Endothelial cell of umbilical vein (primary cell): ENCODE data around the gene HK1. TPM values are rescaled to one million over a fixed set of nuclear protein-coding genes. Genes with fewer than 3 reads are reported as not detected.
A peak's percentile ranks its signal among the peaks of the same experiment; 100 is the strongest.

Experiments
- BruUV-seq: library from RNA; stranded (reverse); fragments of 400-500 nt; replicated peaks from 2 replicates; lab custom pipeline; 2021; lab: Mats Ljungman, UMichigan
- CTCF ChIA-PET: fragments of 300-600, 350-600 bp; sonication (Branson Sonifier 250); formaldehyde crosslinking; loops from one replicate; lab custom pipeline; 2021; ENCODE audit warnings: antibody characterized with exemption, inconsistent platforms; lab: Charles Lee
- POLR2A ChIA-PET: fragments of 300-600, 350-600 bp; sonication (Branson Sonifier 250); formaldehyde crosslinking; loops from one replicate; lab custom pipeline; 2021; ENCODE audit warnings: antibody characterized with exemption, inconsistent platforms; lab: Charles Lee
- DNase-seq: peaks from one replicate; pipeline ENCODE4 v3.0.0-alpha.2; 2011; ENCODE audit warnings: low read depth, low spot score
- FAIRE-seq: peaks from 2 replicates; lab custom pipeline; 2011; peaks lifted over from hg19 to GRCh38; lab: Jason Lieb, UNC
- H2AFZ ChIP-seq: 2 replicates; pipeline ENCODE4 v1.6.0; 2012; ENCODE audit warnings: low read depth, low read length, control low read depth, inconsistent platforms
- H3K27ac ChIP-seq: 2 replicates; pipeline ENCODE4 v1.5.1; 2011; ENCODE audit warnings: low read depth, mild to moderate bottlenecking, control low read depth, low read length, moderate library complexity; ENCODE audit not compliant: insufficient read depth
- H3K27me3 ChIP-seq, 2 experiments: 2 replicates each; pipeline versions ENCODE4 v1.6.0 to v1.6.1; 2011; ENCODE audit warnings: low read length in 2 of 2, mixed read lengths in 1 of 2; ENCODE audit not compliant: control insufficient read depth in 2 of 2, insufficient read depth in 2 of 2
- H3K36me3 ChIP-seq, 2 experiments: 2 replicates in 1 of 2; 3 replicates in 1 of 2; pipeline ENCODE4 v1.5.1; 2011; ENCODE audit warnings: low read length in 2 of 2, mild to moderate bottlenecking in 1 of 2, moderate library complexity in 1 of 2; ENCODE audit not compliant: control insufficient read depth in 2 of 2, insufficient read depth in 2 of 2; ENCODE audit errors: extremely low read depth in 1 of 2
- H3K4me1 ChIP-seq: 3 replicates; pipeline ENCODE4 v1.5.1; 2011; ENCODE audit warnings: mild to moderate bottlenecking, low read length; ENCODE audit not compliant: control insufficient read depth, insufficient read depth; ENCODE audit errors: extremely low read depth
- H3K4me2 ChIP-seq: 2 replicates; pipeline ENCODE4 v1.6.1; 2011; ENCODE audit warnings: low read length, control low read depth, mixed read lengths; ENCODE audit not compliant: insufficient read depth
- H3K4me3 ChIP-seq, 3 experiments: fragments of 200-600 bp in 1 of 3; sonication (generic), shearing (Covaris generic) in 1 of 3; replicated peaks in 1 of 3; 2 replicates each; pipeline ENCODE4 v1.5.1; 2011 to 2016; ENCODE audit warnings: control low read depth in 3 of 3, low read length in 3 of 3, mild to moderate bottlenecking in 2 of 3, inconsistent platforms in 1 of 3, low read depth in 1 of 3, moderate library complexity in 1 of 3; ENCODE audit not compliant: insufficient read depth in 1 of 3
- H3K79me2 ChIP-seq: 2 replicates; pipeline ENCODE4 v1.6.0; 2012; ENCODE audit warnings: low read length, inconsistent platforms; ENCODE audit not compliant: control insufficient read depth, insufficient read depth
- H3K9ac ChIP-seq: replicated peaks from 2 replicates; pipeline ENCODE3; 2011; ENCODE audit warnings: low read length, control low read depth; ENCODE audit not compliant: insufficient read depth; ENCODE audit errors: extremely low read depth
- H3K9me1 ChIP-seq: replicated peaks from 3 replicates; pipeline ENCODE4 v1.6.0; 2011; ENCODE audit warnings: mild to moderate bottlenecking, low read length; ENCODE audit not compliant: control insufficient read depth, insufficient read depth; ENCODE audit errors: extremely low read depth
- H3K9me3 ChIP-seq: replicated peaks from 2 replicates; pipeline ENCODE4 v1.5.1; 2012; ENCODE audit warnings: low read length, inconsistent platforms; ENCODE audit not compliant: control insufficient read depth, insufficient read depth
- H4K20me1 ChIP-seq: replicated peaks from 2 replicates; pipeline ENCODE3; 2011; ENCODE audit warnings: mild to moderate bottlenecking, low read length; ENCODE audit not compliant: control insufficient read depth, insufficient read depth; ENCODE audit errors: extremely low read depth
- CTCF ChIP-seq, 2 donors: IDR thresholded peaks; 1 replicate in 1 of 2; 2 replicates in 1 of 2; pipeline ENCODE4 v1.5.1; 2011; ENCODE audit warnings: low read length in 2 of 2, mild to moderate bottlenecking in 2 of 2, moderate library complexity in 2 of 2, control low read depth in 1 of 2, inconsistent platforms in 1 of 2, low read depth in 1 of 2; ENCODE audit not compliant: insufficient read depth in 1 of 2; ENCODE audit errors: extremely low read depth in 1 of 2
- EZH2 ChIP-seq: IDR thresholded peaks from 2 replicates; pipeline ENCODE4 v1.6.1; 2012; ENCODE audit warnings: borderline replicate concordance, low read depth, mild to moderate bottlenecking, moderate library complexity, low read length, inconsistent platforms; ENCODE audit not compliant: severe bottlenecking
- FOS ChIP-seq: IDR thresholded peaks from 2 replicates; pipeline ENCODE4 v1.6.1; 2011; ENCODE audit warnings: mild to moderate bottlenecking, low read length, moderate library complexity, borderline replicate concordance; ENCODE audit not compliant: insufficient read depth
- GATA2 ChIP-seq: IDR thresholded peaks from 2 replicates; pipeline ENCODE4 v1.7.0; 2011; ENCODE audit warnings: low read depth, mild to moderate bottlenecking, moderate library complexity, mixed read lengths, low read length; ENCODE audit not compliant: insufficient read length, insufficient read depth
- JUN ChIP-seq: IDR thresholded peaks from 2 replicates; pipeline ENCODE4 v1.6.1; 2011; ENCODE audit warnings: borderline replicate concordance, low read depth; ENCODE audit not compliant: insufficient read length, insufficient read depth
- MYC ChIP-seq: IDR thresholded peaks from one replicate; pipeline ENCODE4 v1.6.1; 2011; ENCODE audit warnings: mild to moderate bottlenecking, low read depth, low read length
- POLR2A ChIP-seq: IDR thresholded peaks from 2 replicates; pipeline ENCODE4 v1.6.1; 2012; ENCODE audit warnings: low read depth, mild to moderate bottlenecking, control low read depth, low read length
- POLR2AphosphoS5 ChIP-seq: IDR thresholded peaks from 2 replicates; pipeline ENCODE4 v1.6.1; 2012; ENCODE audit warnings: low read depth, mild to moderate bottlenecking, control low read depth, low read length, moderate library complexity; ENCODE audit not compliant: insufficient read depth
- dilution Hi-C: fragments of 300-500 bp; cut with MboI; formaldehyde crosslinking; loops from one replicate; pipeline ENCODE4 v1.15.0; 2019; ENCODE audit warnings: low sequenced_read_pairs; ENCODE audit not compliant: extremely low pct_ligation_motif_present
- intact Hi-C: fragments of 100-400 bp; cut with micrococcal nuclease; formaldehyde crosslinking; loops from one replicate; pipeline ENCODE4 v1.10.0; 2022
- polyA plus RNA-seq, 4 experiments: library from polyadenylated mRNA; depleted of rRNA in 3 of 4; stranded (reverse) in 3 of 4; unstranded in 1 of 4; fragments of >200 nt; gene quantifications; 2 replicates each; pipeline versions ENCODE4 v1.2.1 to v1.2.3, GENCODE V29; 2011 to 2012; ENCODE audit warnings: missing spikeins in 1 of 4
- total RNA-seq: library from RNA; stranded (reverse); gene quantifications from 2 replicates; pipeline ENCODE4 v1.2.3, GENCODE V29; 2021
- TF ChIP-seq, protein P1 (sequence below): IDR thresholded peaks from 2 replicates; pipeline ENCODE4 v1.6.1; 2011; ENCODE audit not compliant: insufficient read depth, insufficient read length

Gene HK1
- total and polyA plus RNA-seq, 2 donors (not counting 3 experiments of a cell fraction or from before 2014, with no cell fraction given), result 50.8 to 121 TPM

DNA sequence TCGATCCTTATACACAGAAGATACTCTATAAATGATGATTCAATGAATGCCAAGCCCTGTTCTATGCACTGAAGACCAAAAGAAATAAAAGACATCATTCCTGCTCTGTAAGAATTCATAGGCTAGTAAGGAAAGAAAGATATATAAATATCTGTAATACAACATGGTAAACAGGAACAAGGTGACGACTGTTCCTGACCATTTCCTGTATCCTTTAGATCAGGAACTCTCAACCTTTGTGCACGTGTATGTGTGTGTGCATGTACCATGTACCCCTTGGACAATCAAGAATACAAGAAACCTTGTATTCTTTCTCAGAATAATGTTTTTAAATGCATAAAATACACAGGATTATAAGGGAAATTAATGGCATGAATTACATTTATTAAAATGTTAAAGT is 7.3 kb upstream of the HK1 start:
- H3K4me1 ChIP-seq, result peaks cover 24% of the 10 kb centered on the region
- TF ChIP-seq EZH2 (no peak), FOS (peak; percentile 19), CTCF (IDR thresholded peaks at IDR 0.05; ENCODE audit: extremely low read depth in 1 of 2, insufficient read depth in 1 of 2, low read depth in 1 of 2, low read length in 2 of 2) (no peak), POLR2A (no peak), MYC (no peak), JUN (peak; percentile 14), GATA2 (no peak), POLR2AphosphoS5 (peak; percentile 21)
- TF ChIP-seq, protein P1, sequence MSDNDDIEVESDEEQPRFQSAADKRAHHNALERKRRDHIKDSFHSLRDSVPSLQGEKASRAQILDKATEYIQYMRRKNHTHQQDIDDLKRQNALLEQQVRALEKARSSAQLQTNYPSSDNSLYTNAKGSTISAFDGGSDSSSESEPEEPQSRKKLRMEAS, result no peak
- BruUV-seq, result no TSS peak
- peak overlapping the region; percentile 9 for H3K4me2 ChIP-seq
- peak; percentile 32 for DNase-seq
- dilution Hi-C loops (no loop called here), intact Hi-C loops (loop anchor here (2.0 kb wide), 2 partner anchors 34 to 46 kb away; no protein-coding TSS in a partner anchor)
- ChIA-PET POLR2A (no interaction called here), CTCF (interaction anchor here (1.2 kb wide), 1 partner anchor 8 kb away, joined by 4 read pairs; no protein-coding TSS in a partner anchor)
- H3K9me3 ChIP-seq, result no peaks in the 10 kb centered on the region
- H3K79me2 ChIP-seq, result no peaks in the 10 kb centered on the region
- H3K4me3 ChIP-seq, result no peak overlapping the region
- no peak overlapping the region for H2AFZ ChIP-seq
- H3K9ac ChIP-seq, result no peak overlapping the region
- H3K9me1 ChIP-seq, result no peaks in the 10 kb centered on the region
- H3K36me3 ChIP-seq, result no peaks in the 10 kb centered on the region
- H3K27ac ChIP-seq, result no peak overlapping the region
- peak; percentile 80 for FAIRE-seq
- H3K27me3 ChIP-seq, result peaks cover 3% of the 10 kb centered on the region in 2 experiments
- H4K20me1 ChIP-seq, result no peaks in the 10 kb centered on the region
